CMK (cell line): ENCODE results near the gene TXNDC2.
"Not testable (repeated sequence)": the region's sequence is repeated elsewhere in the genome, so short reads cannot be mapped to it uniquely, and the experiment has no call there.

Experiments
- DNase-seq: peaks from one replicate; pipeline ENCODE4 v3.0.0-alpha.2; 2010; ENCODE audit warnings: low read depth

The TXNDC2 gene

GRCh38 chr18:9885170-9886004 is at the start of gene TXNDC2:
TXNDC2 (plus strand) TSS chr18:9885973; CDS start chr18:9886681, 708 bp downstream.
- no peak for DNase-seq

GRCh38 chr18:9838144-9838877 is 47.5 kb upstream of the TXNDC2 start:
- DNase-seq, result no peak

- no peak for DNase-seq
Measured at GRCh38 chr18:9839211-9839610, 46.6 kb upstream of the TXNDC2 start.

GRCh38 chr18:9839853-9840252 is 45.9 kb upstream of the TXNDC2 start:
- no peak for DNase-seq

GRCh38 chr18:9841752-9842151 is 44.0 kb upstream of the TXNDC2 start:
- no peak for DNase-seq

- DNase-seq, result no peak
Measured at GRCh38 chr18:9842448-9842847, 43.3 kb upstream of the TXNDC2 start.

GRCh38 chr18:9845256-9845655 is 40.5 kb upstream of the TXNDC2 start:
- DNase-seq, result no peak

- DNase-seq, result no peak
Measured at GRCh38 chr18:9846162-9846925, 39.4 kb upstream of the TXNDC2 start.

GRCh38 chr18:9848170-9848879 is 37.4 kb upstream of the TXNDC2 start:
- no peak for DNase-seq

- no peak for DNase-seq
Measured at GRCh38 chr18:9849407-9850283, 36.1 kb upstream of the TXNDC2 start.

GRCh38 chr18:9850309-9850708 is 35.5 kb upstream of the TXNDC2 start:
- DNase-seq, result no peak

- DNase-seq, result no peak
Measured at GRCh38 chr18:9851511-9851910, 34.3 kb upstream of the TXNDC2 start.

- no peak for DNase-seq
Measured at GRCh38 chr18:9852266-9853081, 33.3 kb upstream of the TXNDC2 start.

- no peak for DNase-seq
Measured at GRCh38 chr18:9854801-9855676, 30.7 kb upstream of the TXNDC2 start.

- no peak for DNase-seq
Measured at GRCh38 chr18:9855681-9856080, 30.1 kb upstream of the TXNDC2 start.

- DNase-seq, result no peak
Measured at GRCh38 chr18:9856092-9856491, 29.7 kb upstream of the TXNDC2 start.

GRCh38 chr18:9857479-9857998 is 28.2 kb upstream of the TXNDC2 start:
- not testable (repeated sequence) for DNase-seq

GRCh38 chr18:9858642-9859041 is 27.1 kb upstream of the TXNDC2 start:
- no peak for DNase-seq

GRCh38 chr18:9859232-9859631 is 26.5 kb upstream of the TXNDC2 start:
- DNase-seq, result no peak
